GM18873 (cell line): ENCODE data around the gene ARL17A.
"Not testable (repeated sequence)": the region's sequence is repeated elsewhere in the genome, so short reads cannot be mapped to it uniquely, and the experiment has no call there.

Experiments
- ATAC-seq: cut with Tn5 transposase; IDR thresholded peaks from one replicate; pipeline ENCODE4 v1.9.1; 2021; ENCODE audit warnings: mild to moderate bottlenecking, moderate library complexity, moderate number of reproducible peaks; ENCODE audit not compliant: unreplicated experiment, low FRiP score

ARL17A gene

DNA sequence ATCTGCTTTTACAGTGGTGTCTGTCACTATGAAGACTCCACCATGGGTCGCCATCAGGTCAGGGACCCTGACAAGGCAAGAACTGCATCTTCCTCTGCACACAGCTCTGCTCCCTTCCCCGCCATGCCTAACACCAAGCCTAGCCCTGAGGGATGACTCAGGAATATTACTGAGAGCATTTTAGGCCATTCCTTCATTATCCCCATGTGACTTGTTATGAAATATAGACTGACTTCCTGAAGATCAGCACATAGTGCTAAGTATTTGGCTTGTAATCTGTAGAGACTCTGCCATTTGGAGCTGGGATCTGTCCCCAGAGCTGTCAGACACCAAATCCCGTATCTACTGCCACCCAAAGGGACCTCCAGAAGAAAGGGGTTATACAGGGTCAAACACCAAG lies 19.4 kb downstream of the ARL17A start:
- ATAC-seq, result not testable (repeated sequence)

DNA sequence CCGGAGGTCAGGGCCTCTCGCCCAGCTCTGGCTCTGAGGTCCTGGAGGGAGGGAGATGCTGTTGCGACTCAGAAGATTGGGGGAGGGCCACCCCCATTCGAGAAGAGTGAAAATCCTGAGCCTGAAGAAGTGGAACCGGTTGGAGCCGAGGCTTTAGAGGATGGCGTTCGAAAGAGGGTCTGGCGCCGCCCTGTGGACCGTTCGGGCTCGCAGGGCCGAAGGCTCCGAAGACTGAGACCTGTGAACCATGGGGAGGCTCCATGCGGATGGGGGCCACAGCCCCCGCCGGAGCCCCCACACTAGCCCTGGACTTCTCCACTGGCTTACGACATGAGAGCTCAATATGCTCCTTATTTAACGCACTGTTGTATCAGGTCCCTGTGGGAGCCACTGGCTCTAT lies 20.3 kb downstream of the ARL17A start:
- not testable (repeated sequence) for ATAC-seq

DNA sequence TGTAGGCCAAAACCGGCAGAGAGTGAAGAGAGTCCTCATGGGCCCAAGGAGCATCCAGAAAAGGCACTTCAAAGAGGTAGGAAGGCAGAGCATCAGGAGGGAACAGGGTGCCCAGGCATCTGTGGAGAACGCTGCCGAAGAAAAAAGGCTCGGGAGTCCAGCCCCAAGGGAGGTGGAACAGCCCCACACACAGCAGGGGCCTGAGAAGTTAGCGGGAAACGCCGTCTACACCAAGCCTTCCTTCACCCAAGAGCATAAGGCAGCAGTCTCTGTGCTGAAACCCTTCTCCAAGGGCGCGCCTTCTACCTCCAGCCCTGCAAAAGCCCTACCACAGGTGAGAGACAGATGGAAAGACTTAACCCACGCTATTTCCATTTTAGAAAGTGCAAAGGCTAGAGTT lies 30.9 kb downstream of the ARL17A start:
- not testable (repeated sequence) for ATAC-seq

DNA sequence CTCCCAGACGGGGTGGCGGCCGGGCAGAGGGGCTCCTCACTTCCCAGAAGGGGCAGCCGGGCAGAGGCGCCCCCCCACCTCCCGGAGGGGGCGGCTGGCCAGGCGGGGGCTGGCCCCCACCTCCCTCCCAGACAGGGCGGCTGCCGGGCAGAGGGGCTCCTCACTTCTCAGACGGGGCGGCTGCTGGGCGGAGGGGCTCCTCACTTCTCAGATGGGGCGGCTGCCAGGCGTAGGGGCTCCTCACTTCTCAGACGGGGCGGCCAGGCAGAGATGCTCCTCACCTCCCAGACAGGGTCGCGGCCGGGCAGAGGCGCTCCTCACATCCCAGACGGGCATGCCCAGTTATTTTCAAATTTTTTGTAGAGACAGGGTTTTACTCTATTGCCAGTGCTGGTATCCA lies 44.8 kb downstream of the ARL17A start:
- not testable (repeated sequence) for ATAC-seq

DNA sequence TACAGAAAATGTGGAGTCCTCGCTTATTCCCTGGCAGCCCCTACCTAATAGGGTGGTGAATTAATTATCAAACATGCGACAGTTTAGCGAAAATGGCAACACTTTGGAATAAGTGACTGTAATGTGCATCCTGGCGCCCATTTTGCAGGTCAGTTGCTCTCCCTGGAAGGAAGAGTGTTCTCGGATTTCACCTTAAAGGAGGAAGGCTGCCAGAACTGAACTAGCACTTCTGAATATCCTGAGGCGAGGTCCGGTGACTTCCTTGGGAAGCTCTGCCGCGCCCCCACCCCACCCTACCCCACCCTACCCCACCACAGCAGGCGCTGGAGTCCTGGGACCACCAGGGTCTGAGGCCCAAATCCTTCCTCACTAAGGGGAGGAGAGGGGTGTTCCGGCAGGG lies 67.3 kb downstream of the ARL17A start, which contains the start of gene LRRC37A2:
Gene LRRC37A2 (plus strand): TSS at position 301 of the 400 bp plus-strand sequence. CDS start 245 bp downstream, outside the sequence.
- not testable (repeated sequence) for ATAC-seq

DNA sequence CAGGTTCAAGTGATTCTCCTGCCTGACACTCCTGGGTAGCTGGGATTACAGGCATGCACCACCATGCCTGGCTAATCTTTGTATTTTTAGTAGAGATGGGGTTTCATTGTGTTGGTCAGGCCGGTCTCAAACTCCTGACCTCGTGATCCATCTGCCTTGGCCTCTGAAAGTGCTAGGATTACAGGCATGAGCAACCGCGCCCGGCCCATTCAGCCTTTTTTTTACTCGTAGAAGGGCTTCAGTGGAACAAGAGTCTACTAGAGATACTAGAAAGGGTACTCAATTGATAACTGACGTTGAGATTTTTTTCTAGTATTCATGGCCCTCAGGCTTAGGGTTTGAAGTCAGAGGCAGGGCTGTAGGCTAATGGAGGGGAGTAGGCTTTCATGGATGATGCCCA lies 73.6 kb downstream of the ARL17A start:
- ATAC-seq, result not testable (repeated sequence)

DNA sequence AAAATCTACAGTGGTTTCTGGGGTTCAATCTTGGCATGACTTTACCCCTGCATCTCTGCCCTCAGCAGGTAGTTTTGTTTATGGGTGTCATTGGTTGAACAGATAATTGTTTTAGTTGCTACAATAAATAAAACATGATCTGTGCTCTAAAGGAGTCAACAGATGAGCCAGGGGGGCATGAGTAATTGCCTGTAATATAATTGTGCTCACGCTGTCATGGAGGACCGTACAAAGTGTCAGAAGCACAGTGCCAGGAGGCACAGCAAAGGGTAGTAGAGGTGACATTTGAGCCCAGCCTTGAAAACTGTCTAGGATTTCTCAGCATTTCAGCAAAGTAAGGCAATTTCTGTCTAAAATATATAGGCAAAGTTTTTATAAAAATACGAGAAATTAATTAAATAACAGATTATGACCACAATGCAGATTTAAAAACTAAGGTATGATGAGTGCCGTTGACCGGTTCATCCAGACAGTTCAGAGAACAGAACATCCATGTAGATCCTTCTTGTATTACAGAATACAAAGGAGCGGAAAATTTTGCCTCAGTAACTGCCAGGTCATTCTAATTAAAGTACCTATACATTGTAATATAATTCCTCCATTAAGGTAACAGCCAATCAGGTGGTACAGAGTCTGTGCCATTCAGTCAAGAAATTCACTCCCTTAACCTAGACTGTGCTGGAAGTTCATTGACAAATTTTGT lies 79.9 kb downstream of the ARL17A start:
- not testable (repeated sequence) for ATAC-seq

DNA sequence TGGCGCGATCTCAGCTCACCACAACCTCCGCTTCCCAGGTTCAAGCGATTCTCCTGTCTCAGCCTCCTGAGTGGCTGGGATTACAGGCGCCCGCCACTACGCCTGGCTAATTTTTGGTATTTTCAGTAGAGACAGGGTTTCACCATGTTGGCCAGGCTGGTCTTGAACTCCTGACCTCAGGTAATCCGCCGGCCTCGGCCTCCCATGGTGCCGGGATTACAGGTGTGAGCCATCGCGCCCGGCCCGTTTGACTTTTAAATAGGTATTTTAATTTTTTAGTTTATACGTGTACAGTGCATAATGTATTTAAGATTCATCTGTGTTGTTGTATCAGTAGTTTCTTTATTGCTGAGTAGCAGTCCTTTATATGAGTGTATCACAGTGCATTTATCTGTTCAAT lies 87.5 kb downstream of the ARL17A start:
- ATAC-seq, result not testable (repeated sequence)

DNA sequence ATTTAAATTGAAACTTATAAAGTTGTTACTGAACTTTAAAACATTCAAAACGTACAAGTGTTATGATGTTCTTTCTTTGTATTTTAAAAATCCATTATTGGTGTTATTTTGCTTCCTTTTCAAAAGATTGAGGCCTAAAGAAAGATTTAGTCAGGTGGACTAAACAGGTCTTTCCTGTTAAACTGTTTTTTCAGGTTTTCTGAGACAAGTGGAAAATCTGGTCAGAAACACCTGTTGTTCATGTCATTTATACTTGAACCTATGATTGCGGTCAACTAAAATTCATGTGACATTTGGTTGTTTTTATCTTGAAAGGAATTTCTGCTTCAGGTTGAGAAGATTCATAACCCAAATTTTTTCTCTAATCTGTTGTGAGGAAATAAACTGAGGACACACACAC lies 98.2 kb downstream of the ARL17A start:
- not testable (repeated sequence) for ATAC-seq

DNA sequence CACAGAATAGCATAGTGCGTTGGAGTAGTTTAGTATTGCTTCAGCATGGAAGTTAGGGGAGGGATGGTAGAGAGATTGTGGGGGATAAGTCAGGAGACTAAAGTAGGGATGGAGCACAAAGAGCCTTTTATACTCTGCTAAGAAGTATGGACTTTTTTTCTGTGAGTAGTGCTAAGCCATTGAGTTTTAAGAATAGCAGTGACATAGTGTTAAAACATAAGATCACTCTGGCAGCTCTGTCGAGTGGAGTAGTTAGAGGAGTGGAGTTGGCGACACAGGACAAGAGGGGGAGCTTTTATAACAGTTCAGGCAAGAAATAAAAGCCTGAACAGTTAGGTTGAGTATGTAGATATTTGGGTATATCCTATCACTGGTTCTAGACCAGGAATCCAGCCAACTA lies 100.7 kb downstream of the ARL17A start:
- ATAC-seq, result not testable (repeated sequence)

DNA sequence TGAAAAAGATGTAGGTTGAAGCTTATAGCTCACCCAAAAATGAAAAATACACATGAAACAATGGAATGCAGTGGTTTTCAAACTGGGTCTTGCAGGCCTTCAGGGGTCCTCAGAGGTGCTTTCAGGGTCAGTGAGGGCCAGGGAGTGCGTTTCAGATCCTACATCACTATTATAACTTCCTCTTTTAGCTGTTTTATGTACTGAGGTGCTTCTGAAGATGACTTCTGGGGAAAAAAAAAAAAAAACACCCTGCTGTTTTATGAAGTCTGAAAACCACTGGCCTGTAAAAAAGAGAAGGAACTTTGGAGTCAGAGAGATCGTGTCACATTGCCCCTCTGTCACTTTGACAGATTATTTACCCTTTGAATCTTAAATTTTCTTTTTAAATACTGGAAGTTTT lies 103.9 kb downstream of the ARL17A start:
- ATAC-seq, result not testable (repeated sequence)

DNA sequence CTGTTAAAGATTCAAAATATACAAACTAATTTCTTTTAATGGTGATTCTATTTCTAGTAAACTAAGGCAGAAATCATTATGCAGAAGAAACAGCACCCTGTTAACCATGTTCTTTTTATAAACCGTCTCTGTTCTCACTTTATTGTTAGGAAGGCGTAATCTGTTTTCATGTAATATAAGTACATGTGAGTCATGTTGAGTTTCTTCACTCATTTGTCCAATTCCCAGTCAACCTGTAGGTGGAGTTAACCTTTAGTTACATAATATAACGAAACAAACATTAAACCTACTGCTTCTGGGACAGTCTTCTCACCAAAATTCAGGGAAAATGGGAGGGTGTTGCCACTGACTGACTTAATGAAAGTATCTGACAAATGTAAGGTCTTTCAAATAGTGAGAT lies 105.0 kb downstream of the ARL17A start:
- ATAC-seq, result not testable (repeated sequence)

DNA sequence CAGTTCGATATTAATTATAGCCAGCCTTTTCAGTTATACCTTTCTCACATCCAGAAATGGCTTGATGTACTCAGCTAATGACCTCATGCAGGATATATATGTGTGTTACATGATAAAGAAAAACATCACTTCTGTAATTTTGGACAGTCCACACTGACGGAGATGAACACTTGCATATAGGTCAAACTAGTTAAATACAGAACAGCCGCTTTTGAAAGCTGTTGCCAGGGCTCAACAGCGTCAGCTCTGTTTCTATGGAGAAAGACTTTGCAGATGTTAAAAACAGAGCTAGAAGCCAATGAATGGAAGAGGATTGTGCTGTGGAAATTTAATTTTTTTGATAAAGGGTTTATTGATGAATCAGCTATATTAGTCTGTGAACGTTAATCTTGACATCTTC lies 111.9 kb downstream of the ARL17A start:
- ATAC-seq, result not testable (repeated sequence)
